ENCODE measurements around the gene HOXA13. TPM values are rescaled to one million over a fixed set of nuclear protein-coding genes. Genes with fewer than 3 reads are reported as not detected.

HOXA13 gene
- total RNA-seq, 2 donors from 2014 or later: not detected

DNA sequence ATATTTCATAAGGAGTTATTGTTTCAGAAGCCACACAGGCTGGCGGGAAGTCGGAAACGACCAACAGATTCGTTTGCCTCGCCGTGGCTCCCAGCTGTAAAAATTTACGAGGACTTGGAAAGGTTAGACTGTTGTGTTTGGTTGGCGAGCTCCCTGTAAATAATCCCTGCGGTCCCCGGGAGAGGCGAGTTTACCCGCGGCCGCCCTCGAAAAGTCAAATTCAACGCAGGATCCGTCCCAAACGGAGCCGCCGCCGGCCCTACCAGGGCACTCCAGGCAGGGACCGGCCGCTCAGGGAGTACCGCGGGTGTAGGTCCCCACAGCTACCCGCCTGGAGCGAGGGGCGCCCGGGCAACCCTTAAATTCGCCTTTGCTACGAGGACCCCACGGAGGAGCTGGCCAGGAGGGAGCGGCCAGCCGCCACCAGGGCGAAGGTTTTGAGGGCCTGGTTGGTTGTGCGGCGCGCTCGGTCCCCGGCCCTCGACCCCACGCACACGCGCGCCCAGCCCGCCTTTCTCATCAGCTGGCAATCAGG, 33.8 kb downstream of the HOXA13 start:
- Mint-ChIP-seq H3K4me1 (no peaks in the 10 kb centered on the region), H3K27me3 (ENCODE audit: insufficient read depth) (peaks cover 100% of the 10 kb centered on the region), H3K27ac (no peak overlapping the region), H3K9me3 (peaks cover 8% of the 10 kb centered on the region), H3K4me3 (no peak overlapping the region), H3K36me3 (ENCODE audit: low read depth) (no peaks in the 10 kb centered on the region)
- Histone ChIP-seq H3K27ac (ENCODE audit: low read depth, low read length) (no peak overlapping the region), H3K36me3 (ENCODE audit: control insufficient read depth, insufficient read depth, low read length) (no peaks in the 10 kb centered on the region), H3K4me1 (ENCODE audit: control insufficient read depth, insufficient read depth, low read length) (no peaks in the 10 kb centered on the region), H3K9ac (ENCODE audit: extremely low read depth, low read length, poor library complexity, severe bottlenecking) (no peak overlapping the region), H3K4me3 (ENCODE audit: low read length) (no peak overlapping the region), H3K9me3 (ENCODE audit: control insufficient read depth, low read length) (peaks cover 5% of the 10 kb centered on the region), H3K27me3 (ENCODE audit: control insufficient read depth, insufficient read depth, low read length, poor library complexity, severe bottlenecking) (peaks cover 100% of the 10 kb centered on the region)
- no peak for DNase-seq
- TF ChIP-seq, protein P1, sequence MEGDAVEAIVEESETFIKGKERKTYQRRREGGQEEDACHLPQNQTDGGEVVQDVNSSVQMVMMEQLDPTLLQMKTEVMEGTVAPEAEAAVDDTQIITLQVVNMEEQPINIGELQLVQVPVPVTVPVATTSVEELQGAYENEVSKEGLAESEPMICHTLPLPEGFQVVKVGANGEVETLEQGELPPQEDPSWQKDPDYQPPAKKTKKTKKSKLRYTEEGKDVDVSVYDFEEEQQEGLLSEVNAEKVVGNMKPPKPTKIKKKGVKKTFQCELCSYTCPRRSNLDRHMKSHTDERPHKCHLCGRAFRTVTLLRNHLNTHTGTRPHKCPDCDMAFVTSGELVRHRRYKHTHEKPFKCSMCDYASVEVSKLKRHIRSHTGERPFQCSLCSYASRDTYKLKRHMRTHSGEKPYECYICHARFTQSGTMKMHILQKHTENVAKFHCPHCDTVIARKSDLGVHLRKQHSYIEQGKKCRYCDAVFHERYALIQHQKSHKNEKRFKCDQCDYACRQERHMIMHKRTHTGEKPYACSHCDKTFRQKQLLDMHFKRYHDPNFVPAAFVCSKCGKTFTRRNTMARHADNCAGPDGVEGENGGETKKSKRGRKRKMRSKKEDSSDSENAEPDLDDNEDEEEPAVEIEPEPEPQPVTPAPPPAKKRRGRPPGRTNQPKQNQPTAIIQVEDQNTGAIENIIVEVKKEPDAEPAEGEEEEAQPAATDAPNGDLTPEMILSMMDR (conservative IDR thresholded peaks at IDR 0.05): no peak
- 7 to 12% methylated on average over 30 to 46 of the region's 46 CpGs for WGBS, 2 experiments (ENCODE audit: insufficient coverage in 1 of 2, insufficient read length in 1 of 2)

- no peak for DNase-seq
- Histone ChIP-seq H3K27ac (ENCODE audit: low read depth, low read length) (no peak within 1 kb of the TSS), H3K9me3 (ENCODE audit: control insufficient read depth, low read length) (peaks cover 5% of the 10 kb centered on the region), H3K4me1 (ENCODE audit: control insufficient read depth, insufficient read depth, low read length) (no peaks in the 10 kb centered on the region), H3K9ac (ENCODE audit: extremely low read depth, low read length, poor library complexity, severe bottlenecking) (no peak within 1 kb of the TSS), H3K36me3 (ENCODE audit: control insufficient read depth, insufficient read depth, low read length) (no peaks in the 10 kb centered on the region), H3K27me3 (ENCODE audit: control insufficient read depth, insufficient read depth, low read length, poor library complexity, severe bottlenecking) (peaks cover 100% of the 10 kb centered on the region), H3K4me3 (ENCODE audit: low read length) (no peak within 1 kb of the TSS)
- WGBS, 2 experiments (ENCODE audit: insufficient coverage in 1 of 2, insufficient read length in 1 of 2): 10 to 16% methylated on average over 35 to 80 of the region's 82 CpGs
- H3K36me3 Mint-ChIP-seq (ENCODE audit: low read depth): no peaks in the 10 kb centered on the region
- TF ChIP-seq, protein P1 (conservative IDR thresholded peaks at IDR 0.05): no peak
- peaks cover 8% of the 10 kb centered on the region for H3K9me3 Mint-ChIP-seq
- H3K4me1 Mint-ChIP-seq: no peaks in the 10 kb centered on the region
- H3K27ac Mint-ChIP-seq: no peak within 1 kb of the TSS
- H3K27me3 Mint-ChIP-seq (ENCODE audit: insufficient read depth): peaks cover 99% of the 10 kb centered on the region
- H3K4me3 Mint-ChIP-seq: no peak within 1 kb of the TSS
Measured at GRCh38 chr7:27165089-27165995, 34.5 kb downstream of the HOXA13 start, which contains the start of gene HOXA9. TSS of gene HOXA9 (minus strand) at chr7:27165537. CDS start at chr7:27165457, 80 bp downstream.

DNA sequence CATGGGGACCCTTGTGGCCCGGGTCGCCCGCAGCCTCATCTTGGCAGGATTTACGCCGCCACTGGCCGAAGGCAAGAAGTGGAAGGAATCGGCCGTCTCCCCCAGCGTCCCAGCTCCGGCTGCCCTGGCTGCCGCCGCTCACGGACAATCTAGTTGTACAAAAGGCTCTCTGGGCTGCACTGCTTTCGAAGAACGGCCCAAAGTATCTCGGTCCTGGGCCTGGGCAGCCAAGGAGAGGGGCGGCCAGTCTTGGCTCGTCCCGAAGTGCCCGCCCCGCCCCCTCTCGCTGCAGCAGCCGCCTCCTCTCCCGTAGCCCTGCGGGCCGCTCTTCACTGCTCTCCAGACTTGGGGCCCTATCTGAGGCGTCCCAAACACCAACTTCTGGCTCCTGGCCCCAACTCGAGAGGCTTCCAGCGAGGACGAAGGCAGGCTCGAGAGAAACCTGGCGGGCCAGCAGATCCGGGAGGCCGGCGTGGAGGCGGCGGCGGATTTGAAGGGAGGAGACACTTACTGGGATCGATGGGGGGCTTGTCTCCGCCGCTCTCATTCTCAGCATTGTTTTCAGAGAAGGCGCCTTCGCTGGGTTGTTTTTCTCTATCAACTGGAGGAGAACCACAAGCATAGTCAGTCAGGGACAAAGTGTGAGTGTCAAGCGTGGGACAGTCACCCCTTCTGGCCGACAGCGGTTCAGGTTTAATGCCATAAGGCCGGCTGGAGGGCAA, 35.4 kb downstream of the HOXA13 start:
- WGBS, 2 experiments (ENCODE audit: insufficient coverage in 1 of 2, insufficient read length in 1 of 2): 4% methylated on average over 18 to 47 of the region's 47 CpGs
- H3K27me3 Mint-ChIP-seq (ENCODE audit: insufficient read depth): peaks cover 99% of the 10 kb centered on the region
- peaks cover 5% of the 10 kb centered on the region for H3K9me3 ChIP-seq (ENCODE audit: control insufficient read depth, low read length)
- H3K9ac ChIP-seq (ENCODE audit: extremely low read depth, low read length, poor library complexity, severe bottlenecking): no peak overlapping the region
- no peaks in the 10 kb centered on the region for H3K36me3 Mint-ChIP-seq (ENCODE audit: low read depth)
- H3K36me3 ChIP-seq (ENCODE audit: control insufficient read depth, insufficient read depth, low read length): no peaks in the 10 kb centered on the region
- TF ChIP-seq, protein P1 (conservative IDR thresholded peaks at IDR 0.05): peak; percentile 60
- H3K27ac Mint-ChIP-seq: no peak overlapping the region
- H3K27me3 ChIP-seq (ENCODE audit: control insufficient read depth, insufficient read depth, low read length, poor library complexity, severe bottlenecking): peaks cover 100% of the 10 kb centered on the region
- peak; percentile 88 for DNase-seq
- no peaks in the 10 kb centered on the region for H3K4me1 Mint-ChIP-seq
- no peak overlapping the region for H3K27ac ChIP-seq (ENCODE audit: low read depth, low read length)
- H3K9me3 Mint-ChIP-seq: peaks cover 8% of the 10 kb centered on the region
- no peak overlapping the region for H3K4me3 Mint-ChIP-seq
- no peaks in the 10 kb centered on the region for H3K4me1 ChIP-seq (ENCODE audit: control insufficient read depth, insufficient read depth, low read length)
- H3K4me3 ChIP-seq (ENCODE audit: low read length): no peak overlapping the region

Measured in endodermal cell (in vitro differentiated cells).